ENCODE measurements around the gene MGAT5B.
A peak's percentile ranks its signal among the peaks of the same experiment; 100 is the strongest.

MGAT5B gene

DNA sequence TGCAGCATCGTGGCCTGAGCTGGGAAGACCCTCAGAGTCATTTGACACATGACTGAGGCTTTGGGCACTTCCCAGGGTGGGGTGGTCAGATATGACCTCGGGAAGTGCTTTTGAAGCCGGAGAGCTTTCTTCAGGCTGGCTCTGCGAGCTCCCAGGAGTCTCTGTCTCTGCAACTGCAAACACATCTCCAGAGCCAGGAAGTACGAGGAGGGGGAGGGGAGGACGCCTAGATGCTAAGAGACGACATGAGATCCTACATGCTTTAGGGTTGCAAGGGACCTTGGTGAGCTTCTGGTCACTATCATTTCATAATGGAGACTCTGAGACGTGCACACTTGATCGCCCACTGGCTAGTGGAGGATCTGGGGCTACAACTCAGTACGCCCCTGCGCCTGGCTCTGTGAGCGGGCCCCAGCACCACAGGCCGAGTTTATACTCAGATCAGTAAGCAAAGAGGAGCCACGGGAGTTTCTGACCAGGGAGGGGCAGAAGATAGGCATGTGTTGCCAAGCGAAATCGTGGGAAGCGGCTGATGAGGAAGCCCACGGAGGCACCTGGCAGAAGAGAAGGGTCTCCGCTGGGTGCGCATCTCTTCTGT is 527 bp upstream of the MGAT5B start:
- Histone ChIP-seq H3K4me3 (ENCODE audit: low read length) (peak overlapping the region; percentile 59; the same call in 1 of the 2 replicates), H3K4me1 (ENCODE audit: control insufficient read depth, insufficient read depth, low read length) (no peaks in the 10 kb centered on the region; the same call in 1 of the 2 replicates), H3K27me3 (ENCODE audit: control insufficient read depth, insufficient read depth, low read length) (peaks cover 3% of the 10 kb centered on the region; the same call in 1 of the 2 replicates), H3K36me3 (ENCODE audit: control insufficient read depth, insufficient read depth, low read length) (no peaks in the 10 kb centered on the region), H3K9me3 (ENCODE audit: control insufficient read depth, insufficient read depth, low read length) (no peaks in the 10 kb centered on the region), H3K27ac (ENCODE audit: low read length) (no peak overlapping the region)
- DNase-seq (ENCODE audit: low read depth, low spot score), result no peak
- WGBS (ENCODE audit: insufficient coverage, insufficient read length), result no CpG with 5 or more reads among the region's 20 CpGs

GRCh38 chr17:76868669-76869495 is 678 bp downstream of the MGAT5B start:
- Histone ChIP-seq H3K36me3 (ENCODE audit: control insufficient read depth, insufficient read depth, low read length) (0 out of 2 replicates have a peak, but pooled peaks cover 2% of the 10 kb centered on the region), H3K27ac (ENCODE audit: low read length) (no peak overlapping the region), H3K4me1 (ENCODE audit: control insufficient read depth, insufficient read depth, low read length) (no peaks in the 10 kb centered on the region; the same call in 1 of the 2 replicates), H3K9me3 (ENCODE audit: control insufficient read depth, insufficient read depth, low read length) (no peaks in the 10 kb centered on the region), H3K27me3 (ENCODE audit: control insufficient read depth, insufficient read depth, low read length) (peaks cover 3% of the 10 kb centered on the region; the same call in 1 of the 2 replicates), H3K4me3 (ENCODE audit: low read length) (peak overlapping the region; percentile 59; the same call in 1 of the 2 replicates)
- WGBS (ENCODE audit: insufficient coverage, insufficient read length), result no CpG with 5 or more reads among the region's 84 CpGs
- no peak for DNase-seq (ENCODE audit: low read depth, low spot score)

- peak overlapping the region; percentile 59; the same call in 1 of the 2 replicates for H3K4me3 ChIP-seq (ENCODE audit: low read length)
- H3K27me3 ChIP-seq (ENCODE audit: control insufficient read depth, insufficient read depth, low read length), result peaks cover 3% of the 10 kb centered on the region; the same call in 1 of the 2 replicates
- no peaks in the 10 kb centered on the region for H3K9me3 ChIP-seq (ENCODE audit: control insufficient read depth, insufficient read depth, low read length)
- no peaks in the 10 kb centered on the region; the same call in 1 of the 2 replicates for H3K4me1 ChIP-seq (ENCODE audit: control insufficient read depth, insufficient read depth, low read length)
- no peak for DNase-seq (ENCODE audit: low read depth, low spot score)
- no peak overlapping the region for H3K27ac ChIP-seq (ENCODE audit: low read length)
- H3K36me3 ChIP-seq (ENCODE audit: control insufficient read depth, insufficient read depth, low read length), result 0 out of 2 replicates have a peak, but pooled peaks cover 2% of the 10 kb centered on the region
- WGBS (ENCODE audit: insufficient coverage, insufficient read length), result no CpG with 5 or more reads among the region's 80 CpGs
These were observed 1.5 kb downstream of the MGAT5B start for GRCh38 chr17:76869496-76870376.

GRCh38 chr17:76870377-76870714 is 2.1 kb downstream of the MGAT5B start:
- Histone ChIP-seq H3K27me3 (ENCODE audit: control insufficient read depth, insufficient read depth, low read length) (peaks cover 3% of the 10 kb centered on the region; the same call in 1 of the 2 replicates), H3K27ac (ENCODE audit: low read length) (no peak overlapping the region), H3K4me3 (ENCODE audit: low read length) (peak overlapping the region; percentile 59; the same call in 1 of the 2 replicates), H3K9me3 (ENCODE audit: control insufficient read depth, insufficient read depth, low read length) (no peaks in the 10 kb centered on the region), H3K36me3 (ENCODE audit: control insufficient read depth, insufficient read depth, low read length) (0 out of 2 replicates have a peak, but pooled peaks cover 2% of the 10 kb centered on the region), H3K4me1 (ENCODE audit: control insufficient read depth, insufficient read depth, low read length) (no peaks in the 10 kb centered on the region; the same call in 1 of the 2 replicates)
- no peak for DNase-seq (ENCODE audit: low read depth, low spot score)
- no CpG with 5 or more reads among the region's 16 CpGs for WGBS (ENCODE audit: insufficient coverage, insufficient read length)

GRCh38 chr17:76871668-76872067 is 3.5 kb downstream of the MGAT5B start:
- H3K27ac ChIP-seq (ENCODE audit: low read length), result no peak overlapping the region

DNA sequence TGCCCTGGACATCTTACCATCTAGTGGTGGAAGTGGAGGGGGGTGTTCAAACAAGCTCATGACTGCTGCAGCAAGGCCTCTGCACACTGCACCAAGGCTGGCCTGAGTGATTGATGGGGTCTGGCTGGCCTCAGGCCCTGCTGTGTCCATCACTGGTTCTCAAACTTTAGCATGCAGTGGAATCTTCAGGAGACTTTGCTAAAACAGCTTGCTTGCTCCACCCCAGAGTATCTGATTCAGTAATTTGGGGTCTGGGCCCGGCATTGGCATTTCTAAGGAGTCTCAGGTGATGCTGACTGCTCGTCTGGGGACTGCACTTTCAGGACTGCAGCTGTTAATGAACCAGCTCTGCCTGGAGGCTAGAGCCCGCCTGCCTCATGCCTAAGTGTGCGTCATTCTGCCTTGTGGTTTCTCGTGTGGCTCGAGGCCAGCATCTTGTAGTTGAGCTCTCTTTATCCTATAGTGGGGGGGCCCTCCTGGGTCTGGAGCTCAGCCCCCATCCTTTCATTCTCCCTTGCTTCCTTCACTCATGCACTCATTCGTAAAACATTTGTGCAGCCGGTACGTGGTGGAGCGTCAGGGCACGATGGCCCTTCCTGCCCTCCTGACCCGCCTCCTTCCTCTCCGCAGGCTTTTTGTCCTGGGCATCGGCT is 4.1 kb downstream of the MGAT5B start:
- no peaks in the 10 kb centered on the region; the same call in 1 of the 2 replicates for H3K4me1 ChIP-seq (ENCODE audit: control insufficient read depth, insufficient read depth, low read length)
- no peaks in the 10 kb centered on the region for H3K9me3 ChIP-seq (ENCODE audit: control insufficient read depth, insufficient read depth, low read length)
- no peak for DNase-seq (ENCODE audit: low read depth, low spot score)
- H3K27me3 ChIP-seq (ENCODE audit: control insufficient read depth, insufficient read depth, low read length), result peaks cover 3% of the 10 kb centered on the region; the same call in 1 of the 2 replicates
- H3K27ac ChIP-seq (ENCODE audit: low read length), result no peak overlapping the region
- 0 out of 2 replicates have a peak, but pooled peaks cover 2% of the 10 kb centered on the region for H3K36me3 ChIP-seq (ENCODE audit: control insufficient read depth, insufficient read depth, low read length)
- no peak overlapping the region for H3K4me3 ChIP-seq (ENCODE audit: low read length)
- WGBS (ENCODE audit: insufficient coverage, insufficient read length), result no CpG with 5 or more reads among the region's 14 CpGs

More at GRCh38 chr17:76871668-76872067, 3.5 kb downstream of the MGAT5B start:
- H3K4me3 ChIP-seq (ENCODE audit: low read length), result no peak overlapping the region
- H3K36me3 ChIP-seq (ENCODE audit: control insufficient read depth, insufficient read depth, low read length), result 0 out of 2 replicates have a peak, but pooled peaks cover 2% of the 10 kb centered on the region
- H3K4me1 ChIP-seq (ENCODE audit: control insufficient read depth, insufficient read depth, low read length), result no peaks in the 10 kb centered on the region; the same call in 1 of the 2 replicates
- peaks cover 3% of the 10 kb centered on the region; the same call in 1 of the 2 replicates for H3K27me3 ChIP-seq (ENCODE audit: control insufficient read depth, insufficient read depth, low read length)
- no CpG with 5 or more reads among the region's 4 CpGs for WGBS (ENCODE audit: insufficient coverage, insufficient read length)
- no peak for DNase-seq (ENCODE audit: low read depth, low spot score)
- no peaks in the 10 kb centered on the region for H3K9me3 ChIP-seq (ENCODE audit: control insufficient read depth, insufficient read depth, low read length)

- Histone ChIP-seq H3K9me3 (ENCODE audit: control insufficient read depth, insufficient read depth, low read length) (no peaks in the 10 kb centered on the region), H3K27ac (ENCODE audit: low read length) (no peak overlapping the region), H3K4me1 (ENCODE audit: control insufficient read depth, insufficient read depth, low read length) (no peaks in the 10 kb centered on the region), H3K4me3 (ENCODE audit: low read length) (no peak overlapping the region), H3K36me3 (ENCODE audit: control insufficient read depth, insufficient read depth, low read length) (0 out of 2 replicates have a peak, but pooled peaks cover 2% of the 10 kb centered on the region), H3K27me3 (ENCODE audit: control insufficient read depth, insufficient read depth, low read length) (peaks cover 3% of the 10 kb centered on the region; the same call in 1 of the 2 replicates)
- no CpG with 5 or more reads among the region's 9 CpGs for WGBS (ENCODE audit: insufficient coverage, insufficient read length)
- DNase-seq (ENCODE audit: low read depth, low spot score), result no peak
These were observed 4.6 kb downstream of the MGAT5B start for GRCh38 chr17:76872874-76873221.

GRCh38 chr17:76873856-76874255 is 5.7 kb downstream of the MGAT5B start:
- no peak overlapping the region for H3K27ac ChIP-seq (ENCODE audit: low read length)
- no peaks in the 10 kb centered on the region for H3K4me1 ChIP-seq (ENCODE audit: control insufficient read depth, insufficient read depth, low read length)
- WGBS (ENCODE audit: insufficient coverage, insufficient read length), result no CpG with 5 or more reads among the region's 4 CpGs
- H3K27me3 ChIP-seq (ENCODE audit: control insufficient read depth, insufficient read depth, low read length), result peaks cover 3% of the 10 kb centered on the region; the same call in 1 of the 2 replicates
- DNase-seq (ENCODE audit: low read depth, low spot score), result no peak
- H3K4me3 ChIP-seq (ENCODE audit: low read length), result no peak overlapping the region
- 0 out of 2 replicates have a peak, but pooled peaks cover 2% of the 10 kb centered on the region for H3K36me3 ChIP-seq (ENCODE audit: control insufficient read depth, insufficient read depth, low read length)
- H3K9me3 ChIP-seq (ENCODE audit: control insufficient read depth, insufficient read depth, low read length), result no peaks in the 10 kb centered on the region

DNA sequence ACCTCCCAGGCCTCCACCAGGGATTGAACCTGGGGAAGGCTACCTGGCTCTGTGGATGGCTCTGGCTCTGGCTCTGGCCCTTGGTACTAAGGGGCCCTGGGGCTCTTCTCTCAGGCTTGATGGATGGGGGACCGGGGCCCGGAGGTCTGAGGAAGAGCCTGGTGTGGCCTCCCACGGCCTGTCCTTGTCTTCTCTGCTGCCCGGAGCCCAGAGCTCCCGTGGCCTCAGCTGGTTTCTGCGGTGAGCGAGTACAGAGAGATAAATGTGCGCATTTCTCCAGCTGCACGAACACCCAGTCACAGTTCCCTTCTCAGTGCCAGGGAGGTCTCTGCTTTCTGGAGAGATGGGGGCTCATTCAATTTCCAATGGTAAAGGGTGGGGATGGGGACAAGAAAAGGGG is 9.2 kb downstream of the MGAT5B start:
- no CpG with 5 or more reads among the region's 9 CpGs for WGBS (ENCODE audit: insufficient coverage, insufficient read length)
- 0 out of 2 replicates have a peak, but pooled peaks cover 2% of the 10 kb centered on the region for H3K36me3 ChIP-seq (ENCODE audit: control insufficient read depth, insufficient read depth, low read length)
- no peak overlapping the region for H3K27ac ChIP-seq (ENCODE audit: low read length)
- no peaks in the 10 kb centered on the region for H3K9me3 ChIP-seq (ENCODE audit: control insufficient read depth, insufficient read depth, low read length)
- no peak overlapping the region for H3K4me3 ChIP-seq (ENCODE audit: low read length)
- no peaks in the 10 kb centered on the region; the same call in 1 of the 2 replicates for H3K4me1 ChIP-seq (ENCODE audit: control insufficient read depth, insufficient read depth, low read length)
- H3K27me3 ChIP-seq (ENCODE audit: control insufficient read depth, insufficient read depth, low read length), result no peaks in the 10 kb centered on the region
- no peak for DNase-seq (ENCODE audit: low read depth, low spot score)
